Heart right ventricle (tissue), 16 donors: ENCODE results near the gene CLEC4D. TPM values are rescaled to one million over a fixed set of nuclear protein-coding genes. Genes with fewer than 3 reads are reported as not detected.
"Not testable (repeated sequence)": the region's sequence is repeated elsewhere in the genome, so short reads cannot be mapped to it uniquely, and the experiment has no call there.

Source experiments
- ATAC-seq, 8 donors: fragments of 200-7000 bp; cut with Tn5 transposase; one replicate each; pipeline ENCODE4 v1.9.1; 2020; ENCODE audit warnings: mild to moderate bottlenecking in 8 of 8, moderate library complexity in 8 of 8, moderate number of reproducible peaks in 1 of 8
- DNase-seq, 2 donors: peaks; one replicate each; pipeline ENCODE4 v3.0.0-alpha.2; 2020
- H3K27ac ChIP-seq, 10 donors: fragments of 200-600 bp; sonication (generic) in 2 of 10; one replicate each; pipeline versions ENCODE4 v1.5.0 to v1.8.0; 2020 to 2022; ENCODE audit warnings: mild to moderate bottlenecking in 3 of 10
- H3K27me3 ChIP-seq, 7 donors: fragments of 200-600 bp; one replicate each; pipeline ENCODE4 v1.8.0; 2021 to 2022; ENCODE audit warnings: mild to moderate bottlenecking in 2 of 7
- H3K36me3 ChIP-seq, 9 donors: fragments of 200-600 bp; sonication (generic) in 1 of 9; one replicate each; pipeline versions ENCODE4 v1.5.0 to v1.8.0; 2020 to 2022; ENCODE audit warnings: mild to moderate bottlenecking in 2 of 9
- H3K4me1 ChIP-seq, 9 donors: fragments of 200-600 bp; sonication (generic) in 1 of 9; one replicate each; pipeline versions ENCODE4 v1.5.0 to v1.8.0; 2020 to 2022; ENCODE audit warnings: mild to moderate bottlenecking in 4 of 9
- H3K4me3 ChIP-seq, 10 donors: fragments of 200-600 bp; sonication (generic) in 2 of 10; one replicate each; pipeline versions ENCODE4 v1.5.0 to v1.8.0; 2020 to 2022; ENCODE audit warnings: mild to moderate bottlenecking in 7 of 10, moderate library complexity in 2 of 10
- H3K9me3 ChIP-seq, 11 donors: fragments of 200-600 bp in 10 of 11; sonication (generic) in 2 of 11; one replicate each; pipeline versions ENCODE4 v1.5.0 to v1.8.0; 2013 to 2022; ENCODE audit warnings: mild to moderate bottlenecking in 2 of 11, control low read depth in 1 of 11, moderate library complexity in 1 of 11
- CTCF ChIP-seq, 9 donors: fragments of 200-600 bp; sonication (generic) in 2 of 9; IDR thresholded peaks; one replicate each; pipeline versions ENCODE4 v1.5.0 to v1.8.0; 2021 to 2022; ENCODE audit warnings: antibody characterized with exemption in 9 of 9, mild to moderate bottlenecking in 5 of 9, moderate library complexity in 1 of 9
- WGBS, 2 donors: extraction: QIAGEN DNeasy Blood & Tissue Kit; methylation state at CpG; one replicate each; pipeline ENCODE4 v1.1.7; 2013; ENCODE audit warnings: inconsistent platforms in 1 of 2; 5-methylcytosine and 5-hydroxymethylcytosine counted together
- intact Hi-C, 10 donors: fragments of 100-400 bp; cut with DNase I; formaldehyde crosslinking; loops; one replicate each; pipeline versions ENCODE4 v1.11.1 to v1.14.2; 2022
- polyA plus RNA-seq, 2 donors: library from polyadenylated mRNA; stranded (reverse); fragments of 200-250 nt; gene quantifications; one replicate each; pipeline ENCODE4 v1.2.3, GENCODE V29; 2013
- total RNA-seq, 10 donors: library from RNA; stranded (reverse); fragmentation: NEBNext Ultra II Directional in 3 of 10; extraction: Animal tissue kit (Norgen Biotek cat#: 25700) in 3 of 10; gene quantifications; one replicate each; pipeline versions ENCODE4 v1.2.1 to v1.2.4, GENCODE V29; 2021 to 2023
- donor health status: Arrhythmogenic right ventricular cardiomyopathy.
- donor health status: ischemic (EF 13 %, LVEDD 7.1; RV severe dilation, severe dysfunction).
- donor health status: healthy with polysubstance abuse.
- donor health status: DM: no; HTN: yes; CAD: no.
- donor health status: DM: no; HTN: no; CAD: no.
- donor health status: ischemic (EF 25% LVEDD 6.9; RV normal size, moderate dysfunction).
- donor health status: ischemic (EF 25% LVEDD 5.7; RV mildly dilated, moderate dysfunction).
- donor health status: healthy.
- donor health status: DM: yes; HTN: yes; CAD: no.
- donor health status: Ischemic cardiomyopathy.
- donor health status: ischemic (EF 35%, LVEDD 5.7; RV mildly dilated, moderate dysfunction).
- donor health status: nonischemic (EF 11% LVEDD 7.7; RV severe dilation, severe dysfunction).
- donor health status: DM: yes; HTN: yes; CAD: no.
- donor health status: PGD.
- donor health status: ischemic (EF 29% LVEDD 5.4; RV normal size, mild dysfunction).
- donor health status: nonischemic (EF 23%, LVEDD 6.1; RV moderate dilation, normal function).

Gene CLEC4D
- total and polyA plus RNA-seq, 12 donors: 0.17 to 1.0 (median 0.30) TPM; not detected in 5

GRCh38 chr12:8493084-8493483, 20.2 kb upstream of the CLEC4D start:
- Histone ChIP-seq H3K27ac (peak overlapping the region in 1 of 10 donors; percentile 74), H3K9me3 (peaks cover 0 to 3% (median 0%) of the 10 kb centered on the region in 11 donors), H3K4me3 (no peak overlapping the region), H3K36me3 (no peaks in the 10 kb centered on the region), H3K27me3 (peaks cover 0 to 25% (median 0%) of the 10 kb centered on the region in 7 donors), H3K4me1 (peaks cover 0 to 13% (median 0%) of the 10 kb centered on the region in 9 donors)
- 27 to 30% methylated on average over 2 of the region's 2 CpGs for WGBS, 2 donors
- intact Hi-C loops: no loop called here
- peak in 7 of 8 donors; percentile 47 to 82 (median 70) for ATAC-seq
- peak in 1 of 2 donors; percentile 17 for DNase-seq
- TF ChIP-seq CTCF (IDR thresholded peaks at IDR 0.05): no peak

GRCh38 chr12:8495671-8496070, 17.6 kb upstream of the CLEC4D start:
- H3K9me3 ChIP-seq, DNase-seq, H3K4me3 ChIP-seq, H3K36me3 ChIP-seq, H3K27ac ChIP-seq, ATAC-seq, intact Hi-C loops: not testable (repeated sequence)
- 79 to 85% methylated on average over 4 of the region's 4 CpGs for WGBS, 2 donors
- Histone ChIP-seq H3K27me3 (peaks cover 0 to 26% (median 10%) of the 10 kb centered on the region in 7 donors), H3K4me1 (peaks cover 0 to 13% (median 0%) of the 10 kb centered on the region in 9 donors)

GRCh38 chr12:8496074-8496473, 17.2 kb upstream of the CLEC4D start:
- H3K4me3 ChIP-seq, intact Hi-C loops, H3K27ac ChIP-seq, ATAC-seq, H3K9me3 ChIP-seq, DNase-seq, H3K36me3 ChIP-seq: not testable (repeated sequence)
- Histone ChIP-seq H3K4me1 (peaks cover 0 to 13% (median 0%) of the 10 kb centered on the region in 9 donors), H3K27me3 (peaks cover 0 to 26% (median 10%) of the 10 kb centered on the region in 7 donors)
- WGBS, 2 donors: 46 to 57% methylated on average over 7 of the region's 7 CpGs

GRCh38 chr12:8499616-8500015, 13.7 kb upstream of the CLEC4D start:
- Histone ChIP-seq H3K9me3 (no peaks in the 10 kb centered on the region), H3K4me1 (no peaks in the 10 kb centered on the region), H3K4me3 (no peak overlapping the region), H3K36me3 (no peaks in the 10 kb centered on the region), H3K27me3 (peaks cover 0 to 26% (median 10%) of the 10 kb centered on the region in 7 donors), H3K27ac (no peak overlapping the region)
- WGBS, 2 donors: 35 to 36% methylated on average over 4 of the region's 4 CpGs
- ATAC-seq (no peak), DNase-seq (no peak)
- intact Hi-C loops: no loop called here
- TF ChIP-seq CTCF (IDR thresholded peaks at IDR 0.05): peak in 1 of 9 donors; percentile 12

- DNase-seq: no peak
- Histone ChIP-seq H3K4me1 (no peaks in the 10 kb centered on the region), H3K36me3 (no peaks in the 10 kb centered on the region), H3K27ac (no peak overlapping the region), H3K4me3 (no peak overlapping the region), H3K9me3 (no peaks in the 10 kb centered on the region), H3K27me3 (peaks cover 0 to 26% (median 10%) of the 10 kb centered on the region in 7 donors)
- no peak for ATAC-seq
- 67 to 73% methylated on average over 3 of the region's 3 CpGs for whole genome bisulfite sequencing, 2 donors
- TF ChIP-seq CTCF (IDR thresholded peaks at IDR 0.05): no peak
- intact Hi-C loops: no loop called here
Measured at GRCh38 chr12:8501720-8502119, 11.6 kb upstream of the CLEC4D start.
